OCI-LY7 (cell line): ENCODE results near the gene GZMM.

Source experiments
- CTCF ChIP-seq: fragments of 200-600 bp; sonication (generic); conservative IDR thresholded peaks from 2 replicates; pipeline ENCODE4 v1.5.1; 2014; ENCODE audit warnings: mild to moderate bottlenecking, antibody characterized with exemption, low read length, moderate library complexity, mixed read lengths
- EZH2phosphoT487 ChIP-seq: fragments of 200-600 bp; sonication (generic); IDR thresholded peaks from 2 replicates; pipeline ENCODE4 v1.6.1; 2018; ENCODE audit warnings: low read depth, borderline replicate concordance, mild to moderate bottlenecking, mixed run types, antibody characterized with exemption, low read length, moderate library complexity, mixed read lengths

- no peak for TF ChIP-seq CTCF
- TF ChIP-seq EZH2phosphoT487 = no peak
These were observed 49.7 kb downstream of the GZMM start for GRCh38 chr19:593505-593904.
